Spleen (tissue), 11 donors: Measurements from ENCODE around the gene SSBP3. TPM values are rescaled to one million over a fixed set of nuclear protein-coding genes. Genes with fewer than 3 reads are reported as not detected.

Source experiments
- DNase-seq: peaks from one replicate; pipeline ENCODE4 v3.0.0-alpha.2; 2020
- H3K27ac ChIP-seq, 8 donors: fragments of 200-600 bp; sonication (generic) in 7 of 8; 1 replicate in 4 of 8; 2 replicates in 4 of 8; pipeline versions ENCODE4 v1.5.0 to v1.8.0; 2016 to 2021; ENCODE audit warnings: inconsistent platforms in 4 of 8, mild to moderate bottlenecking in 4 of 8, moderate library complexity in 1 of 8
- H3K27me3 ChIP-seq, 7 donors: fragments of 200-600 bp; sonication (generic) in 6 of 7; replicated peaks in 1 of 7; 1 replicate in 4 of 7; 2 replicates in 3 of 7; pipeline versions ENCODE4 v1.5.0 to v1.8.0; 2016 to 2021; ENCODE audit warnings: inconsistent platforms in 3 of 7, mild to moderate bottlenecking in 1 of 7
- H3K36me3 ChIP-seq, 6 donors: fragments of 200-600 bp; sonication (generic) in 5 of 6; 1 replicate in 4 of 6; 2 replicates in 2 of 6; pipeline versions ENCODE4 v1.5.0 to v1.8.0; 2016 to 2021; ENCODE audit warnings: inconsistent platforms in 2 of 6
- H3K4me1 ChIP-seq, 6 donors: fragments of 200-600 bp; sonication (generic) in 5 of 6; 1 replicate in 3 of 6; 2 replicates in 3 of 6; pipeline versions ENCODE4 v1.5.0 to v1.8.0; 2016 to 2021; ENCODE audit warnings: inconsistent platforms in 3 of 6
- H3K4me3 ChIP-seq, 8 donors: fragments of 200-600 bp; sonication (generic) in 7 of 8; 1 replicate in 4 of 8; 2 replicates in 4 of 8; pipeline versions ENCODE4 v1.5.0 to v1.8.0; 2016 to 2021; ENCODE audit warnings: inconsistent platforms in 4 of 8, mild to moderate bottlenecking in 4 of 8, moderate library complexity in 2 of 8
- H3K9me3 ChIP-seq, 8 donors: fragments of 200-600 bp; sonication (generic) in 7 of 8; 1 replicate in 4 of 8; 2 replicates in 4 of 8; pipeline versions ENCODE4 v1.5.0 to v1.8.0; 2016 to 2021; ENCODE audit warnings: inconsistent platforms in 4 of 8
- POLR2A ChIP-seq, 3 donors: fragments of 450-650 bp; IDR thresholded peaks; one replicate each; pipeline ENCODE4 v1.5.1; 2017; ENCODE audit warnings: antibody characterized with exemption in 3 of 3, mild to moderate bottlenecking in 1 of 3
- POLR2AphosphoS5 ChIP-seq, 3 donors: sonication (generic); formaldehyde crosslinking; IDR thresholded peaks; one replicate each; pipeline ENCODE4 v1.5.1; 2017; ENCODE audit warnings: antibody characterized with exemption in 3 of 3
- WGBS, 5 donors: extraction: QIAGEN DNeasy Blood & Tissue Kit in 3 of 5; methylation state at CpG; one replicate each; pipeline versions ENCODE4 v1.1.5 to v1.1.7; 2013 to 2018; 5-methylcytosine and 5-hydroxymethylcytosine counted together
- intact Hi-C: fragments of 100-400 bp; cut with DNase I; formaldehyde crosslinking; loops from one replicate; pipeline ENCODE4 v1.15.0; 2023; ENCODE audit warnings: low total_unique reads
- polyA plus RNA-seq, 3 donors: library from polyadenylated mRNA; stranded (reverse); fragments of 200-250 nt; gene quantifications; one replicate each; pipeline ENCODE4 v1.2.1, GENCODE V29; 2013
- total RNA-seq, 7 donors: library from RNA; depleted of rRNA in 3 of 7; stranded (reverse); fragments of >200 nt in 3 of 7; fragmentation: NEBNext Ultra II Directional in 4 of 7; extraction: Animal tissue kit (Norgen Biotek cat#: 25700) in 4 of 7; gene quantifications; one replicate each; pipeline versions ENCODE4 v1.1.0 to v1.2.1, GENCODE V29; 2016 to 2021
- TF ChIP-seq, protein P1 (sequence below), 11 experiments: fragments of 200-600 bp in 7 of 11; fragments of 450-650 bp in 4 of 11; sonication (generic) in 4 of 11; IDR thresholded peaks in 8 of 11; conservative IDR thresholded peaks in 3 of 11; 1 replicate in 7 of 11; 2 replicates in 4 of 11; pipeline versions ENCODE4 v1.4.0 to v1.8.0; 2016 to 2021; ENCODE audit warnings: antibody characterized with exemption in 11 of 11, inconsistent platforms in 4 of 11, mild to moderate bottlenecking in 1 of 11
- donor health status: healthy with polysubstance abuse.
- donor health status: DM: no; HTN: no; CAD: no; lungs with moderate emphysema.
- donor health status: DM: no; HTN: no; CAD: no.
- donor health status: Bipolar disorder and iron deficiency.
- donor health status: healthy.
- donor health status: DM: no; HTN: no; CAD: no.
- donor health status: DM: yes; HTN: yes; CAD: no.

Gene SSBP3
- total and polyA plus RNA-seq, 10 donors, result 14.4 to 73.5 (median 26.3) TPM

- H3K27me3 ChIP-seq, result no peaks in the 10 kb centered on the region
- intact Hi-C loops, result no loop called here
- WGBS, 5 donors, result 89 to 96% (median 93%) methylated on average over 16 of the region's 16 CpGs
- H3K9me3 ChIP-seq, result no peaks in the 10 kb centered on the region
- peaks cover 0 to 51% (median 15%) of the 10 kb centered on the region in 6 donors for H3K4me1 ChIP-seq
- TF ChIP-seq, protein P1, sequence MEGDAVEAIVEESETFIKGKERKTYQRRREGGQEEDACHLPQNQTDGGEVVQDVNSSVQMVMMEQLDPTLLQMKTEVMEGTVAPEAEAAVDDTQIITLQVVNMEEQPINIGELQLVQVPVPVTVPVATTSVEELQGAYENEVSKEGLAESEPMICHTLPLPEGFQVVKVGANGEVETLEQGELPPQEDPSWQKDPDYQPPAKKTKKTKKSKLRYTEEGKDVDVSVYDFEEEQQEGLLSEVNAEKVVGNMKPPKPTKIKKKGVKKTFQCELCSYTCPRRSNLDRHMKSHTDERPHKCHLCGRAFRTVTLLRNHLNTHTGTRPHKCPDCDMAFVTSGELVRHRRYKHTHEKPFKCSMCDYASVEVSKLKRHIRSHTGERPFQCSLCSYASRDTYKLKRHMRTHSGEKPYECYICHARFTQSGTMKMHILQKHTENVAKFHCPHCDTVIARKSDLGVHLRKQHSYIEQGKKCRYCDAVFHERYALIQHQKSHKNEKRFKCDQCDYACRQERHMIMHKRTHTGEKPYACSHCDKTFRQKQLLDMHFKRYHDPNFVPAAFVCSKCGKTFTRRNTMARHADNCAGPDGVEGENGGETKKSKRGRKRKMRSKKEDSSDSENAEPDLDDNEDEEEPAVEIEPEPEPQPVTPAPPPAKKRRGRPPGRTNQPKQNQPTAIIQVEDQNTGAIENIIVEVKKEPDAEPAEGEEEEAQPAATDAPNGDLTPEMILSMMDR (IDR thresholded peaks at IDR 0.05 in 8 of 11, conservative IDR thresholded peaks at IDR 0.05 in 3 of 11), result no peak
- TF ChIP-seq POLR2A (IDR thresholded peaks at IDR 0.05) (no peak), POLR2AphosphoS5 (IDR thresholded peaks at IDR 0.05) (no peak)
- DNase-seq, result no peak
- H3K36me3 ChIP-seq, result peaks cover 0 to 12% (median 0%) of the 10 kb centered on the region in 6 donors
- no peak overlapping the region for H3K4me3 ChIP-seq
- H3K27ac ChIP-seq, result no peak overlapping the region
Observed at GRCh38 chr1:54259546-54260140, 146.6 kb downstream of the SSBP3 start.

- intact Hi-C loops, result no loop called here
- DNase-seq, result no peak
- Histone ChIP-seq H3K27ac (peak overlapping the region in 3 of 8 donors; percentile 30 to 56 (median 54)), H3K4me3 (no peak overlapping the region), H3K9me3 (no peaks in the 10 kb centered on the region), H3K4me1 (peaks cover 0 to 46% (median 16%) of the 10 kb centered on the region in 6 donors), H3K36me3 (peaks cover 0 to 13% (median 0%) of the 10 kb centered on the region in 6 donors), H3K27me3 (no peaks in the 10 kb centered on the region)
- 83 to 94% (median 87%) methylated on average over 23 of the region's 23 CpGs for WGBS, 5 donors
- TF ChIP-seq POLR2AphosphoS5 (IDR thresholded peaks at IDR 0.05), result no peak
- no peak for TF ChIP-seq POLR2A (IDR thresholded peaks at IDR 0.05)
- TF ChIP-seq, protein P1 (IDR thresholded peaks at IDR 0.05 in 8 of 11, conservative IDR thresholded peaks at IDR 0.05 in 3 of 11), result no peak
Observed at GRCh38 chr1:54257876-54258275, 148.3 kb downstream of the SSBP3 start.

GRCh38 chr1:54257346-54257620 lies 148.9 kb downstream of the SSBP3 start:
- intact Hi-C loops, result no loop called here
- Histone ChIP-seq H3K27me3 (no peaks in the 10 kb centered on the region), H3K36me3 (peaks cover 0 to 13% (median 0%) of the 10 kb centered on the region in 6 donors), H3K9me3 (no peaks in the 10 kb centered on the region), H3K27ac (peak overlapping the region in 5 of 8 donors; percentile 4 to 56 (median 30)), H3K4me3 (peak overlapping the region in 1 of 8 donors; percentile 9), H3K4me1 (peaks cover 0 to 40% (median 14%) of the 10 kb centered on the region in 6 donors)
- WGBS, 5 donors, result 62 to 83% (median 76%) methylated on average over 10 of the region's 10 CpGs
- TF ChIP-seq, protein P1 (IDR thresholded peaks at IDR 0.05 in 8 of 11, conservative IDR thresholded peaks at IDR 0.05 in 3 of 11), result no peak
- no peak for TF ChIP-seq POLR2A (IDR thresholded peaks at IDR 0.05)
- peak in 1 of 3 donors; percentile 8 for TF ChIP-seq POLR2AphosphoS5 (IDR thresholded peaks at IDR 0.05)
- no peak for DNase-seq

GRCh38 chr1:54256522-54257345 lies 149.5 kb downstream of the SSBP3 start:
- Histone ChIP-seq H3K27ac (peak overlapping the region in 5 of 8 donors; percentile 4 to 56 (median 30)), H3K9me3 (no peaks in the 10 kb centered on the region), H3K4me1 (peaks cover 0 to 39% (median 15%) of the 10 kb centered on the region in 6 donors), H3K27me3 (no peaks in the 10 kb centered on the region), H3K4me3 (no peak overlapping the region), H3K36me3 (peaks cover 0 to 17% (median 0%) of the 10 kb centered on the region in 6 donors)
- WGBS, 5 donors, result 89 to 96% (median 91%) methylated on average over 12 to 13 of the region's 13 CpGs
- TF ChIP-seq, protein P1 (IDR thresholded peaks at IDR 0.05 in 8 of 11, conservative IDR thresholded peaks at IDR 0.05 in 3 of 11), result no peak
- TF ChIP-seq POLR2A (IDR thresholded peaks at IDR 0.05) (no peak), POLR2AphosphoS5 (IDR thresholded peaks at IDR 0.05) (no peak)
- intact Hi-C loops, result no loop called here
- DNase-seq, result no peak
